Stimulated activated CD4-positive, alpha-beta T cell treated with anti-CD3 and anti-CD28 coated beads, Interleukin-12 subunit alpha, Interleukin-12 subunit beta, amount 100 ng/mL, for 4 hours (primary cell): ENCODE measurements around the gene INSRR.

Experiments
- DNase-seq: peaks from one replicate; pipeline ENCODE4 v3.0.0-alpha.2; 2020

The INSRR gene

DNA sequence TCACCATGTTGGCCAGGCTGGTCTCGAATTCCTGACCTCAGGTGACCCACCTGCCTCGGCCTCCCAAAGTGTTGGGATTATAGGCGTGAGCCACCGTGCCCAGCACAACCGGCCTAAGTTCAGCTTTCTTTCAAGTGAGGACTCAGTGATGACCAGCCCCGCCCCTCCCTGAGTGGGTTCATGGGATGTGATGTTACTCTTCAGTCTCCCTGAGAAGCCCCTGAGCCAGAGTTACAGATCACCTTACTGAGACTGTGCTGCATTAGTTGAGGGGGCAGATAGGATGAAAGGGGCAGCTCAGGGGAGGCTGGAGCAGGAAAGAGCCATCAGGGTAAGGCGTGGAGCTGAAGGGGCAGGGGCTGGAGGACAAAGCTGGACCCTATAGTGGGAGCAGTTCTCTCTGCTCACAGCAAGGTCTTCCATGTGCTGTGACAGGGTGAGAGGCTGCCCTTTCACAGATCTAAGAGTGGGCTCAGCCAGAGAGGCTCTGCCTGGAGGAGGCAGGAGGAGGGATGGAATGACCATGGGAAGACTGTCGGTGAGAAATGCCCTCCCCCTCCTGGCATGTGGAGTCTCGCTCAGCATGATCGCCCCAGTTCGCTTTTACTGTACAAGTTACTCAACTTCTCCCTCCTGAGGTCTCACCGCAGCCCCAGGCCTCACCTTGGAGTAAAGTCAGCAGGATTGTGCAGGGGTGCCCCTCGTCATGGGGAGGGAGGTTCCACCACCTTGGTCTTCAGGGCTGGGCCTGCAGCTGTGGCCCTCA, 55.6 kb downstream of the INSRR start:
- DNase-seq: no peak

DNA sequence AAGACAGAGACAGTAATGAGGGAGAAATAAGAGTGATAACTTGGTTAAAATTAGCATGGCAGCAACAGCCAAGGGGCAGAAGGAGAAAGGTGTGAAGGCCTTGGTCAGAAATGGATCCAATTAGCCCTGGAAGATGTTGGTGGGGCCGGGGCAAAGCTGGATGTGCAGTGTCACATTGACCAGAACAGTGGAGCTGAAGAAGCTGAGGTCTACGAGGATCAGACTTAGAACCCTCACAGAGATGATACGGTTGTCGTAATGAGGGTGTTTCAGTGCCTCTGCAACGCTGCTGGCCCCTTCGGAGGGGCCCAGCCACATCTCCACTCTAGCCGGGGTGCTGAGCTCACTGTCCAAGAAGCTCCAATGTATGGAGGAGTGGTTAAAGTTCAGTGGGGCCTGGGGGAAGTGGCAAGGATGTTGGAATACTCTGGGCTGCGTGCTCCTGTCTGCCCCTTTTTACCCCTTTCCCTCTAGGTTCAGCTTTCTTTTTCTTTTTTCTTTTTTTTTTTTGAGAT, 56.4 kb downstream of the INSRR start:
- no peak for DNase-seq

DNA sequence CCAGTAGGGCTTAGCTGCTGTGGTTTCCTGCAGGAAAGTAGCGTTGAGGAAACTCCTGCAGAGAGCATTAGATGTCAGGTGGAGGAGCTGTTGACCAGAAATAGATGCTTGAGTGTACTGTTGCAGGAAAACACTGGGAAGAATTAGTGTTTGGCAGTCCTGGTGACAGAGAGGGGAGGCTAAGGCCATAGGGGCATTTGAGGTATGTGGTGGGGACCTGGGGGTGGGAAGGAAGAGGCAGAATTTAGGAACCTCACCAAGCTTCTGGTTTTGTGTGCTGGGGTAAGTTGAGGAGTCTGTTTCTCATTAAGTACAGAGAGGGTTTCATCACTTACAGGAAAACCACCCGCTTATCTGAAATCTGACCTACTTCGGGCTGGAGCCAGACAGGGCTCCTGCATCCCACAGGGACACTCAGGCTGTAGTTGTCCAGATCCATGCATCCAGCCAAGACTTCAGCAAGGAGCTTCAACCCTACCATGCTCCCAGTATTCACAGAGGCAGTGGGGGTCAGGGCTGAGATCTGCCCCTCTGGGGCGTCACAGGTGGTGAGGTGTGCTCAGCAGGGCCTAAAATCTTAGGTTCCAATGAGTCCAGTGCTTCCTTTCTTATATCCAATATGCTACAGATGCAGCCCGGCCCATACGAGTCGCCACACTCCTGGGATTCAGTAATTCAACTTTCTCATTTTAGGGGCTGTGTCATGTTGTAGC, 57.4 kb downstream of the INSRR start:
- DNase-seq: no peak

DNA sequence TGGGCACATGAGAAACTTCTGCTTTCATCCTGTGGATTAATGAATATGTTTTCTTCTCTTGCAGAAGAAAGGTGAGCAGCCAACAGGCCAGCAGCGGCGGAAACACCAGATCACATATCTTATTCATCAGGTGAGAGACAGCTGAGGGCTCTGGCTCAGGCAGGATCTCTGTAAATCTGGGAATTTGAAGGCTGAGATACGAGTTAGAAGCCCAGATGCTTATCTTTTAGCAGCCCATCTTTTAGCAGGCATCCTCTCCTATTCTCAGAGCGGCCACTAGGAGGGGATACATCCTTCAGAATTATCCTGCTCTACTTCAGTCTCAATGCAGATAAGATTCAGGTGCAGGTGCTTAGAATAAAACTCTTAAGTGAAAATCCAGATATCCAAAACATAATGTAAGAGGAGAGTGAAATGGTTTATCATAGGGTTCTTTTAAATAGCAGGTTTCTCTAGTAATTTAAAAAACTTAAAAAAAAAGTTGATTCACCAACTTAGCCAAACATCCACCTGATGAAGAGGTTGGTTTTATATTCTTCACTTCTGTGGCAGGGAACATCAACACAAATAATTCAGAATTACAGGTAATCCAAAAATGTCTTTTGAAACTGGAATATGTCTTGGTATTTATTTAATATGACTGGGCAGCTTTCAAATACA, 61.6 kb downstream of the INSRR start:
- no peak for DNase-seq

DNA sequence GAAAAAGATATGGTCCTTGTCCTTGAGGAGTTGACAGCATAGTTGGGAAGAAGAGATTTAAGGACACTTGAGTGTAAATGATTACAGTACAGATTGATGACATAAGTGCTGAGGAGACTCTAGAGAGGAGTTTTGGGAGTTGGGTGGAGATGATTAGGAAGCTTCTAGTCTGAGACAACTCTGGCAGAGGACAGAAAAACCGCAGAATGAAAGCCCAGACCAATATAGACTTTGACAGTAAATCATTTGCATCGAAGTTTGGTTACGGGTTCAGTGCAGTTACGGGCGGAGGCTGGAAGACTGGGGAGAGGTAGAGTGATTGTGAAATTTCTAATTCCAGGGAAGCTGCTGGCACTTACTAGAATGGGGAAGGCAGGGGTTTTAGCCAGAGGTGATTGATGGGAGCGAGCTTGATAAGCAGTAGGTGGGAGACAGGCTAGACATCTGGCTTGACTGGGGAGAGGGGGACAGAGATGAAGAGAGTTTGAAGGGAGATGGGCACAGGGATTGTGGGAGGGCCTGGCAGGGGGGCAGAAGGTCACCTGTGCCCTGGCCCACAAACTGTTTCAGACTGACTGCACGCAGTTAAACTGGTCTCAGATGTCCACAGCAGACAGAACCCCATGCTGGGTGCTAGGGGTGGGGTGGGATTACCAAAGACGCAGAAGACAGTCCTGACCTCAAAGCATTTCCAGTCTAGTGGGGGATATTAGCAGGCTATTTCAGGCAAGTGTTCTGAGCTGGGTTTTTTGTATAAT, 62.4 kb downstream of the INSRR start:
- DNase-seq: no peak

DNA sequence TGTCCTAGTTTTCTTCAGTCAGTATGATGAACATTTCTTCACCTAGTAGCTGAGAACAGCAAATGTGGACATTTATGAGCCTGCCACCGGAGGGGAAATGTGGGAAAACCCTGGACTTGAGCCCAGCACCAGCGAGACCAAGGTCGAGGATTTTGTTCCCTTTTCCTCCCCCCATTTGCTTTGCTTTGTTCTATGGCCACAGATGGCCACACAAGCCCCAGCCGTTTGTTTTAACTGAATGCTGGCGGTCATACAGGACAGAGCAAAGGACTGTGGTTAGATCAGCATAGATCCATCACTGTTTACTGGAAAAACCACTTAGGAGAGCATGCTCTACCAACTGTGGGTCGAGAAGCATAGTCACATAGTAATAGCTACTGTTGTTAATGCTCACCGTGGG, 63.1 kb downstream of the INSRR start:
- no peak for DNase-seq

DNA sequence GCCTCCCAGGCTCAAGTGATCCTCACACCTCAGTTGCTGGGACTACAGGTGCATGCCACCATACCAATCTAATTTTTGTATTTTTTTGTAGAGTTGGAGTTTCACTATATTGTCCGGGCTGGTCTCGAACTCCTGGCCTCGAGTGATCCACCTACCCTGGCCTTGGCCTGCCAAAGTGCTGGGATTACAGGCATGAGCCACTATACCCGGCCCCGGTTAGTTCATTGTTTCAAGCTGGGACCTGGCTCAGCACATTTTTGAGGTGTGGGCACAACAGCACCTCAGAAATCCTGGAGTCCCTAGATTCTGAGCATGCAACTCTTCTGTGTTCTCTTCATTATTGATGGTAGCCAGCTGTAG, 63.6 kb downstream of the INSRR start:
- no peak for DNase-seq

DNA sequence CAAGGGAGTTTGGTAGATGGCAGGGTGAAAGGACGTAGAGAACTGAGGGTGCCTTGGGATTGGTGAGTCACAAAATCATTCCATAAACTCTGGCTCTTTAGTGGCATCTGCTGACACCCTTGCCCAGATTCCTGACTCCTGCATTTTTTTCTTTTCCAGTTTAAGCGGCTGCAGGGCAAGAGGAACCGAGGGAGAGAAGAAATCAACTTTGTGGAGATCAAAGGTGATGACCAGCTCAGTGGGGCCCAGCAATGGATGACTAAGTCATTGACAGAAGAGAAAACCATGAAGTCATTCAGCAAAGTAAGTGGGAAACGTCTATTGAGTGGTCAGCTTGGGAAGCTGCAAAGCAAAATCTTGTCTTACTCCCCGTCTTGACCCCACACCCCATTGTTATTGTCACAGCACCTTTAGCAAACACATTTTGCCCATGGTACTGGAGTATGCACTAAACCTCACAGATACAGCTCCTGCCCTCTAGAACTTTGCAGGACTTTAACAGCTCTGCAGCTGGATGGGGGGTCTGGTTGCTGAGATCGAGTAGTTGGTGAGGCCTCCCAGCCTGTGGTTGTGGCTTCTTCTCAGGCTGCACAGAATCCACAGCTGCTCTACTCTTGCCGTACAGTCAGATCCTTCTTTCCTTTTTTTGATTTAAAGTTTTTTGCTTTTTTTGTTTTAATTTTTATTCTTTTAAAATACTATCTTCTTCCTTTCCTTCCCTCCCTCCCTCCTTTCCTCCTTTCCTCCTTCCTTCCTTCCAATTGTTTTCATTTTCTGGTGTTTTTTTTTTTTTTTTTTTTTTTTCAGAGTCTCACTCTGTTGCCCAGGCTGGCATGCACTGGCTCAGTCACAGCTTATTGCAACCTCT, 64.2 kb downstream of the INSRR start:
- DNase-seq: no peak
